CD4-positive, alpha-beta T cell treated with Interleukin-21 for 1 hour (primary cell): ENCODE measurements around the gene SYNE1.

Experiments used
- DNase-seq: peaks from one replicate; pipeline ENCODE4 v3.0.0-alpha.2; 2020

SYNE1 gene

GRCh38 chr6:152404936-152405595 lies 232.1 kb downstream of the SYNE1 start:
- DNase-seq = no peak

GRCh38 chr6:152404086-152404857 lies 232.9 kb downstream of the SYNE1 start:
- DNase-seq = no peak

GRCh38 chr6:152402791-152403190 lies 234.4 kb downstream of the SYNE1 start:
- DNase-seq = no peak

GRCh38 chr6:152401978-152402377 lies 235.2 kb downstream of the SYNE1 start:
- no peak for DNase-seq

- DNase-seq = no peak
These were observed 237.8 kb downstream of the SYNE1 start for GRCh38 chr6:152399399-152399798.

GRCh38 chr6:152398993-152399392 lies 238.2 kb downstream of the SYNE1 start:
- DNase-seq = no peak

- DNase-seq = no peak
These were observed 238.8 kb downstream of the SYNE1 start for GRCh38 chr6:152398316-152398715.

- DNase-seq = no peak
These were observed 242.9 kb downstream of the SYNE1 start for GRCh38 chr6:152394303-152394702.

GRCh38 chr6:152391179-152391880 lies 245.8 kb downstream of the SYNE1 start:
- no peak for DNase-seq

GRCh38 chr6:152387091-152387490 lies 250.1 kb downstream of the SYNE1 start:
- DNase-seq = no peak

- no peak for DNase-seq
These were observed 251.0 kb downstream of the SYNE1 start for GRCh38 chr6:152386131-152386530.

- DNase-seq = no peak
These were observed 255.9 kb downstream of the SYNE1 start for GRCh38 chr6:152380993-152381898.

GRCh38 chr6:152380351-152380767 lies 256.8 kb downstream of the SYNE1 start:
- no peak for DNase-seq

- no peak for DNase-seq
These were observed 257.7 kb downstream of the SYNE1 start for GRCh38 chr6:152379423-152379822.

GRCh38 chr6:152378169-152378568 lies 259.0 kb downstream of the SYNE1 start:
- no peak for DNase-seq

GRCh38 chr6:152375197-152375596 lies 262.0 kb downstream of the SYNE1 start:
- no peak for DNase-seq

GRCh38 chr6:152372945-152373344 lies 264.2 kb downstream of the SYNE1 start:
- DNase-seq = no peak

GRCh38 chr6:152371775-152372174 lies 265.4 kb downstream of the SYNE1 start:
- DNase-seq = no peak

- DNase-seq = no peak
These were observed 268.2 kb downstream of the SYNE1 start for GRCh38 chr6:152368751-152369624.

- DNase-seq = no peak
These were observed 272.3 kb downstream of the SYNE1 start for GRCh38 chr6:152364866-152365265.

- DNase-seq = no peak
These were observed 277.1 kb downstream of the SYNE1 start for GRCh38 chr6:152360034-152360433.

GRCh38 chr6:152356662-152357061 lies 280.5 kb downstream of the SYNE1 start:
- peak; percentile 35 for DNase-seq
